HPDE6-E6E7 (cell line): ENCODE measurements around the gene PHF13.
A peak's percentile ranks its signal among the peaks of the same experiment; 100 is the strongest.

Experiments
- DNase-seq: peaks from one replicate; pipeline ENCODE4 v3.0.0; 2011; ENCODE audit warnings: missing footprints; ENCODE audit errors: extremely low spot score

Gene PHF13

GRCh38 chr1:6613361-6614018 lies at the start of gene PHF13:
Gene PHF13 (plus strand): TSS chr1:6613731. CDS start chr1:6614067, 336 bp downstream.
- DNase-seq = peak; percentile 96

- no peak for DNase-seq
These were observed 44.5 kb upstream of the PHF13 start for GRCh38 chr1:6569033-6569432.

- no peak for DNase-seq
These were observed 43.4 kb upstream of the PHF13 start for GRCh38 chr1:6570100-6570499.

GRCh38 chr1:6570987-6571386 lies 42.5 kb upstream of the PHF13 start:
- no peak for DNase-seq

GRCh38 chr1:6572653-6573383 lies 40.7 kb upstream of the PHF13 start:
- DNase-seq = no peak

- DNase-seq = no peak
These were observed 39.4 kb upstream of the PHF13 start for GRCh38 chr1:6574025-6574620.

- no peak for DNase-seq
These were observed 38.7 kb upstream of the PHF13 start for GRCh38 chr1:6574818-6575217.

GRCh38 chr1:6577831-6578525 lies 35.6 kb upstream of the PHF13 start:
- no peak for DNase-seq

GRCh38 chr1:6578624-6579373 lies 34.7 kb upstream of the PHF13 start:
- DNase-seq = no peak

GRCh38 chr1:6579374-6580118 lies 34.0 kb upstream of the PHF13 start, which contains the start of gene ZBTB48:
Gene ZBTB48 (plus strand): TSS chr1:6579994. CDS start chr1:6580610, 616 bp downstream.
- DNase-seq = peak; percentile 97

- no peak for DNase-seq
These were observed 33.4 kb upstream of the PHF13 start for GRCh38 chr1:6580119-6580592.

GRCh38 chr1:6580593-6581409 lies 32.7 kb upstream of the PHF13 start:
- DNase-seq = no peak

- peak; percentile 90 for DNase-seq
These were observed 31.8 kb upstream of the PHF13 start for GRCh38 chr1:6581561-6582305.

GRCh38 chr1:6582370-6582769 lies 31.2 kb upstream of the PHF13 start:
- DNase-seq = no peak

- no peak for DNase-seq
These were observed 29.1 kb upstream of the PHF13 start for GRCh38 chr1:6584126-6585080.

GRCh38 chr1:6585081-6585722 lies 28.3 kb upstream of the PHF13 start:
- no peak for DNase-seq

- no peak for DNase-seq
These were observed 27.7 kb upstream of the PHF13 start for GRCh38 chr1:6585841-6586240.
